ENCODE data around the gene PRPF6.

Gene PRPF6

GRCh38 chr20:64074963-64075362 lies 94.0 kb downstream of the PRPF6 start:
- no peak overlapping the region for H3K9ac ChIP-seq (ENCODE audit: low read length)
- peaks cover 12% of the 10 kb centered on the region; the same call in 1 of the 2 replicates for H3K4me1 ChIP-seq (ENCODE audit: control insufficient read depth, insufficient read depth, low read length)
- no peaks in the 10 kb centered on the region for H3K9me3 ChIP-seq (ENCODE audit: control insufficient read depth, insufficient read depth, low read depth, low read length)
- no peak overlapping the region for H3K4me3 ChIP-seq (ENCODE audit: low read depth, low read length)
- H3K36me3 ChIP-seq (ENCODE audit: control insufficient read depth, insufficient read depth, low read length) = peaks cover 15% of the 10 kb centered on the region
- no peak overlapping the region for H3K27ac ChIP-seq (ENCODE audit: low read depth, low read length)
- peaks cover under 1% of the 10 kb centered on the region; the same call in 1 of the 2 replicates for H3K27me3 ChIP-seq (ENCODE audit: control insufficient read depth, insufficient read depth, low read length)

- Histone ChIP-seq H3K36me3 (ENCODE audit: control insufficient read depth, insufficient read depth, low read length) (peaks cover 15% of the 10 kb centered on the region), H3K9me3 (ENCODE audit: control insufficient read depth, insufficient read depth, low read depth, low read length) (no peaks in the 10 kb centered on the region), H3K4me1 (ENCODE audit: control insufficient read depth, insufficient read depth, low read length) (peaks cover 16% of the 10 kb centered on the region; the same call in 1 of the 2 replicates), H3K27ac (ENCODE audit: low read depth, low read length) (no peak overlapping the region), H3K27me3 (ENCODE audit: control insufficient read depth, insufficient read depth, low read length) (peaks cover 6% of the 10 kb centered on the region; the same call in 1 of the 2 replicates), H3K9ac (ENCODE audit: low read length) (no peak overlapping the region), H3K4me3 (ENCODE audit: low read depth, low read length) (no peak overlapping the region)
Observed at GRCh38 chr20:64075556-64075955, 94.6 kb downstream of the PRPF6 start.

- Histone ChIP-seq H3K9ac (ENCODE audit: low read length) (no peak overlapping the region), H3K4me3 (ENCODE audit: low read depth, low read length) (no peak overlapping the region), H3K27me3 (ENCODE audit: control insufficient read depth, insufficient read depth, low read length) (peaks cover 12% of the 10 kb centered on the region; the same call in 1 of the 2 replicates), H3K9me3 (ENCODE audit: control insufficient read depth, insufficient read depth, low read depth, low read length) (no peaks in the 10 kb centered on the region), H3K4me1 (ENCODE audit: control insufficient read depth, insufficient read depth, low read length) (peaks cover 17% of the 10 kb centered on the region; the same call in 1 of the 2 replicates), H3K36me3 (ENCODE audit: control insufficient read depth, insufficient read depth, low read length) (peaks cover 15% of the 10 kb centered on the region), H3K27ac (ENCODE audit: low read depth, low read length) (no peak overlapping the region)
Observed at GRCh38 chr20:64076061-64076997, 95.4 kb downstream of the PRPF6 start.

GRCh38 chr20:64077094-64077493 lies 96.2 kb downstream of the PRPF6 start:
- H3K27me3 ChIP-seq (ENCODE audit: control insufficient read depth, insufficient read depth, low read length) = peaks cover 19% of the 10 kb centered on the region; the same call in 1 of the 2 replicates
- no peak overlapping the region for H3K4me3 ChIP-seq (ENCODE audit: low read depth, low read length)
- H3K4me1 ChIP-seq (ENCODE audit: control insufficient read depth, insufficient read depth, low read length) = peaks cover 18% of the 10 kb centered on the region
- peaks cover 14% of the 10 kb centered on the region for H3K36me3 ChIP-seq (ENCODE audit: control insufficient read depth, insufficient read depth, low read length)
- H3K9ac ChIP-seq (ENCODE audit: low read length) = no peak overlapping the region
- no peaks in the 10 kb centered on the region for H3K9me3 ChIP-seq (ENCODE audit: control insufficient read depth, insufficient read depth, low read depth, low read length)
- H3K27ac ChIP-seq (ENCODE audit: low read depth, low read length) = no peak overlapping the region

GRCh38 chr20:64077541-64077875 lies 96.6 kb downstream of the PRPF6 start:
- no peak overlapping the region for H3K4me3 ChIP-seq (ENCODE audit: low read depth, low read length)
- H3K9me3 ChIP-seq (ENCODE audit: control insufficient read depth, insufficient read depth, low read depth, low read length) = no peaks in the 10 kb centered on the region
- peaks cover 9% of the 10 kb centered on the region; the same call in 1 of the 2 replicates for H3K36me3 ChIP-seq (ENCODE audit: control insufficient read depth, insufficient read depth, low read length)
- H3K27ac ChIP-seq (ENCODE audit: low read depth, low read length) = no peak overlapping the region
- H3K9ac ChIP-seq (ENCODE audit: low read length) = no peak overlapping the region
- H3K27me3 ChIP-seq (ENCODE audit: control insufficient read depth, insufficient read depth, low read length) = peaks cover 23% of the 10 kb centered on the region; the same call in 1 of the 2 replicates
- H3K4me1 ChIP-seq (ENCODE audit: control insufficient read depth, insufficient read depth, low read length) = peaks cover 22% of the 10 kb centered on the region

- peaks cover 23% of the 10 kb centered on the region for H3K4me1 ChIP-seq (ENCODE audit: control insufficient read depth, insufficient read depth, low read length)
- H3K9ac ChIP-seq (ENCODE audit: low read length) = no peak overlapping the region
- H3K9me3 ChIP-seq (ENCODE audit: control insufficient read depth, insufficient read depth, low read depth, low read length) = no peaks in the 10 kb centered on the region
- H3K4me3 ChIP-seq (ENCODE audit: low read depth, low read length) = no peak overlapping the region
- peaks cover 27% of the 10 kb centered on the region for H3K27me3 ChIP-seq (ENCODE audit: control insufficient read depth, insufficient read depth, low read length)
- H3K36me3 ChIP-seq (ENCODE audit: control insufficient read depth, insufficient read depth, low read length) = peaks cover 6% of the 10 kb centered on the region; the same call in 1 of the 2 replicates
- H3K27ac ChIP-seq (ENCODE audit: low read depth, low read length) = no peak overlapping the region
Observed at GRCh38 chr20:64077876-64078551, 97.1 kb downstream of the PRPF6 start.

GRCh38 chr20:64078934-64079272 lies 98.0 kb downstream of the PRPF6 start:
- peak overlapping the region; percentile 72 for H3K4me3 ChIP-seq (ENCODE audit: low read depth, low read length)
- H3K27ac ChIP-seq (ENCODE audit: low read depth, low read length) = no peak overlapping the region
- H3K4me1 ChIP-seq (ENCODE audit: control insufficient read depth, insufficient read depth, low read length) = peaks cover 27% of the 10 kb centered on the region
- peaks cover 35% of the 10 kb centered on the region for H3K27me3 ChIP-seq (ENCODE audit: control insufficient read depth, insufficient read depth, low read length)
- peak overlapping the region; percentile 46 for H3K9ac ChIP-seq (ENCODE audit: low read length)
- H3K36me3 ChIP-seq (ENCODE audit: control insufficient read depth, insufficient read depth, low read length) = peaks cover 4% of the 10 kb centered on the region; the same call in 1 of the 2 replicates
- H3K9me3 ChIP-seq (ENCODE audit: control insufficient read depth, insufficient read depth, low read depth, low read length) = no peaks in the 10 kb centered on the region

GRCh38 chr20:64079273-64080012 lies 98.5 kb downstream of the PRPF6 start, which contains the start of gene RGS19:
TSS of gene RGS19 (minus strand) at chr20:64079518. CDS start at chr20:64076886, 2,632 bp downstream.
- Histone ChIP-seq H3K27me3 (ENCODE audit: control insufficient read depth, insufficient read depth, low read length) (peaks cover 40% of the 10 kb centered on the region), H3K9ac (ENCODE audit: low read length) (peak within 1 kb of the TSS; percentile 46), H3K36me3 (ENCODE audit: control insufficient read depth, insufficient read depth, low read length) (no peaks in the 10 kb centered on the region), H3K27ac (ENCODE audit: low read depth, low read length) (no peak within 1 kb of the TSS), H3K4me3 (ENCODE audit: low read depth, low read length) (peak within 1 kb of the TSS; percentile 87), H3K9me3 (ENCODE audit: control insufficient read depth, insufficient read depth, low read depth, low read length) (no peaks in the 10 kb centered on the region), H3K4me1 (ENCODE audit: control insufficient read depth, insufficient read depth, low read length) (peaks cover 29% of the 10 kb centered on the region)

- Histone ChIP-seq H3K27me3 (ENCODE audit: control insufficient read depth, insufficient read depth, low read length) (peaks cover 48% of the 10 kb centered on the region), H3K4me3 (ENCODE audit: low read depth, low read length) (peak within 1 kb of the TSS; percentile 87), H3K36me3 (ENCODE audit: control insufficient read depth, insufficient read depth, low read length) (no peaks in the 10 kb centered on the region), H3K4me1 (ENCODE audit: control insufficient read depth, insufficient read depth, low read length) (peaks cover 31% of the 10 kb centered on the region), H3K9me3 (ENCODE audit: control insufficient read depth, insufficient read depth, low read depth, low read length) (no peaks in the 10 kb centered on the region), H3K9ac (ENCODE audit: low read length) (peak within 1 kb of the TSS; percentile 46), H3K27ac (ENCODE audit: low read depth, low read length) (no peak within 1 kb of the TSS)
Observed at GRCh38 chr20:64080013-64080812, 99.3 kb downstream of the PRPF6 start, which contains the start of gene OPRL1. TSS of gene OPRL1 (plus strand) at chr20:64080082. CDS start at chr20:64092721, 12,639 bp downstream.

All from HUES6 (cell line).